Measurements from ENCODE around the gene HSD3B7. TPM values are rescaled to one million over a fixed set of nuclear protein-coding genes. Genes with fewer than 3 reads are reported as not detected.
A peak's percentile ranks its signal among the peaks of the same experiment; 100 is the strongest.

The HSD3B7 gene
- total and polyA plus RNA-seq, 7 donors, result 9.0 to 36.1 (median 15.5) TPM

- WGBS, 2 donors, result 52 to 77% methylated on average over 16 of the region's 16 CpGs
- H3K9me3 ChIP-seq, result no peaks in the 10 kb centered on the region
- TF ChIP-seq CTCF (IDR thresholded peaks at IDR 0.05) (no peak), POLR2A (IDR thresholded peaks at IDR 0.05) (no peak), POLR2AphosphoS5 (IDR thresholded peaks at IDR 0.05) (no peak), EP300 (IDR thresholded peaks at IDR 0.05) (no peak)
- intact Hi-C loops (cut with DNase I), result no loop called here
- no peaks in the 10 kb centered on the region for H3K27me3 ChIP-seq
- H3K27ac ChIP-seq, result no peak overlapping the region
- no peak for DNase-seq
- H3K4me1 ChIP-seq, result peaks cover 0 to 10% (median 7%) of the 10 kb centered on the region in 4 donors
- H3K4me3 ChIP-seq, result no peak overlapping the region
- no peaks in the 10 kb centered on the region for H3K36me3 ChIP-seq
Measured at GRCh38 chr16:31001507-31002249, 16.7 kb downstream of the HSD3B7 start.

DNA sequence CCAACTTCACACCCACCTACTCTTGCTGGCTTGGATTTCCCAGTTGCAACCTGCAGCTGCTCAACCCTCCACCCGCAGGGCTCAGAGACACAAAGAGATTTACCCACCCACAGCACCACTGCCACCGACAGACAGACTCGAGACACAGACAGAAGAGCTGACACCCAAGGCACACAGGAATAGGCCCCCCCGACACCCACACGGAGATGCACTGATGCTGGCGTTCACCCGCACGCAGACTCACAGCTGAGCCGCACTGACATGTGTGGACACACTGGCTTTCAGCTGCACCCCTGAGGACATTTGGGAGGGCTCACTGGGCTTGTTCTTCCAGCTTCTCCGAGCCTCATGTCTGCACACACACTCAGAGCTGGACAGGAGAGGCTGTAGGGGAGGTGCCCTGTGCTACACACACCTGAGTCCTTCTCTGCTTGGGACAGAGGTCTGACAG, 17.3 kb downstream of the HSD3B7 start:
- Histone ChIP-seq H3K27ac (peak overlapping the region in 1 of 4 donors; percentile 27), H3K4me1 (peaks cover 0 to 7% (median 5%) of the 10 kb centered on the region in 4 donors), H3K4me3 (no peak overlapping the region), H3K27me3 (no peaks in the 10 kb centered on the region), H3K9me3 (no peaks in the 10 kb centered on the region), H3K36me3 (no peaks in the 10 kb centered on the region)
- intact Hi-C loops (cut with DNase I), result no loop called here
- TF ChIP-seq POLR2AphosphoS5 (IDR thresholded peaks at IDR 0.05) (no peak), CTCF (IDR thresholded peaks at IDR 0.05) (no peak), EP300 (IDR thresholded peaks at IDR 0.05) (no peak), POLR2A (IDR thresholded peaks at IDR 0.05) (no peak)
- 80 to 83% methylated on average over 10 of the region's 10 CpGs for whole genome bisulfite sequencing, 2 donors
- no peak for DNase-seq

DNA sequence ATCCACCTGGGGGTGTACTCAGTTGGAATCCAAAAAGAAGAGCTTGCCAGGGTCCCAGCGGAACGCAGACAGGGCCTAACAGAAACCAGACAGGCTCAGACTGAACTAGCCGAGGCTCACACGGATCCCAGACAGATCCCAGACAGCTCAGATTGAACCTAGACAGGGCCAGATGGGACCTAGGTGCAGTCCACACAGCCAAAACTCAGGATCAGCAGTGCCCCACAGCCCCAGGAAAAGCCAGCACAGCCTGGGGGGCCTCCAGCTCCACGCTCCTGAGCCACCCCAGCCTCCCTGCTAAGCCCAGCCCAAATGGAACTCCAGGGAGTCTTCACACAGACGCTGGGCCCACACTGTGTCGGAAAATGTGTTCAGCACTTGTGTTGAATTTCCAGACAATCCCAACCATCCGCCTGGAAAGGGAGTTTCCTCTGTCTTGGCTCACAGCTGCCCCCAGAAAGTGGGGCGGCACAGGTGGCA, 17.9 kb downstream of the HSD3B7 start:
- Histone ChIP-seq H3K9me3 (no peaks in the 10 kb centered on the region), H3K27ac (peak overlapping the region in 2 of 4 donors; percentile 27 to 32), H3K36me3 (no peaks in the 10 kb centered on the region), H3K27me3 (peaks cover 0 to 4% (median 0%) of the 10 kb centered on the region in 3 donors), H3K4me3 (no peak overlapping the region), H3K4me1 (peaks cover 0 to under 1% (median 0%) of the 10 kb centered on the region in 4 donors)
- TF ChIP-seq EP300 (IDR thresholded peaks at IDR 0.05) (no peak), CTCF (IDR thresholded peaks at IDR 0.05) (no peak), POLR2AphosphoS5 (IDR thresholded peaks at IDR 0.05) (no peak)
- 88 to 89% methylated on average over 9 of the region's 9 CpGs for WGBS, 2 donors
- DNase-seq, result no peak
- intact Hi-C loops (cut with DNase I), result no loop called here

GRCh38 chr16:31003744-31004143, 18.7 kb downstream of the HSD3B7 start:
- intact Hi-C loops (cut with DNase I), result no loop called here
- DNase-seq, result no peak
- Histone ChIP-seq H3K9me3 (no peaks in the 10 kb centered on the region), H3K27me3 (peaks cover 0 to 12% (median 2%) of the 10 kb centered on the region in 3 donors), H3K4me3 (no peak overlapping the region), H3K4me1 (no peaks in the 10 kb centered on the region), H3K27ac (no peak overlapping the region), H3K36me3 (no peaks in the 10 kb centered on the region)
- 83 to 85% methylated on average over 6 of the region's 6 CpGs for WGBS, 2 donors
- TF ChIP-seq POLR2AphosphoS5 (IDR thresholded peaks at IDR 0.05) (no peak), EP300 (IDR thresholded peaks at IDR 0.05) (no peak), POLR2A (IDR thresholded peaks at IDR 0.05) (no peak), CTCF (IDR thresholded peaks at IDR 0.05) (no peak)
